Astrocyte (in vitro differentiated cells and primary cell): ENCODE data around the gene PARP16.

Experiments used
- EZH2 ChIP-seq: IDR thresholded peaks from 2 replicates; pipeline ENCODE4 v1.6.1; 2012; ENCODE audit warnings: mild to moderate bottlenecking, low read length, inconsistent platforms; ENCODE audit not compliant: insufficient read depth
- TF ChIP-seq, protein P1 (sequence below): IDR thresholded peaks from 2 replicates; pipeline ENCODE4 v1.5.1; 2011; ENCODE audit warnings: low read depth, mild to moderate bottlenecking, inconsistent platforms, low read length, moderate library complexity; ENCODE audit not compliant: insufficient read depth

DNA sequence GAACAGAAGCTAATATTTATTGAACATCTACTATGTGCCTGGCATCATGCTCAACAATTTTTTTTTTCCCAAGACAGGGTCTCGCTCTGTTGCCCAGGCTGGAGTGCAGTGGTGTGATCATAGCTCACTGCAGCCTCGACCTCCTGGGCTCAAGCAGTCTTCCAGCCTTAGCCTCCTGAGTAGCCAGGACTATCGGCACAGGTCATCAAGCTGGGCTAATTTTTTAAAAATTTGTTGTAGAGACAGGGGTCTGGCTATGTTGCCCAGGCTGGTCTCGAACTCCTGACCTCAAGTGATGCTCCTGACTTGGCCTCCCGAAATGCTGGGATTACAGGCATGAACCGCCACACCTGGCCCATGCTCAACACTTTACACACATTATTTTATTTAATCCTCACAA lies 39.7 kb downstream of the PARP16 start:
- TF ChIP-seq, protein P1, sequence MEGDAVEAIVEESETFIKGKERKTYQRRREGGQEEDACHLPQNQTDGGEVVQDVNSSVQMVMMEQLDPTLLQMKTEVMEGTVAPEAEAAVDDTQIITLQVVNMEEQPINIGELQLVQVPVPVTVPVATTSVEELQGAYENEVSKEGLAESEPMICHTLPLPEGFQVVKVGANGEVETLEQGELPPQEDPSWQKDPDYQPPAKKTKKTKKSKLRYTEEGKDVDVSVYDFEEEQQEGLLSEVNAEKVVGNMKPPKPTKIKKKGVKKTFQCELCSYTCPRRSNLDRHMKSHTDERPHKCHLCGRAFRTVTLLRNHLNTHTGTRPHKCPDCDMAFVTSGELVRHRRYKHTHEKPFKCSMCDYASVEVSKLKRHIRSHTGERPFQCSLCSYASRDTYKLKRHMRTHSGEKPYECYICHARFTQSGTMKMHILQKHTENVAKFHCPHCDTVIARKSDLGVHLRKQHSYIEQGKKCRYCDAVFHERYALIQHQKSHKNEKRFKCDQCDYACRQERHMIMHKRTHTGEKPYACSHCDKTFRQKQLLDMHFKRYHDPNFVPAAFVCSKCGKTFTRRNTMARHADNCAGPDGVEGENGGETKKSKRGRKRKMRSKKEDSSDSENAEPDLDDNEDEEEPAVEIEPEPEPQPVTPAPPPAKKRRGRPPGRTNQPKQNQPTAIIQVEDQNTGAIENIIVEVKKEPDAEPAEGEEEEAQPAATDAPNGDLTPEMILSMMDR = no peak
- no peak for TF ChIP-seq EZH2
